RWPE1 (cell line): ENCODE data around the gene RAPGEF5.

Experiments used
- CTCF ChIA-PET: fragments of 350-600 bp; sonication (Branson Sonifier 250); formaldehyde crosslinking; extraction: SDS; loops from one replicate; lab custom pipeline; 2021; lab: Yijun Ruan, JAX
- POLR2A ChIA-PET: fragments of 400-600 bp; formaldehyde crosslinking; extraction: SDS; loops from one replicate; lab custom pipeline; 2020; ENCODE audit warnings: antibody characterized with exemption; ENCODE audit not compliant: low non-redundant PET; lab: Yijun Ruan, JAX
- DNase-seq: peaks from one replicate; pipeline ENCODE4 v3.0.0; 2012; ENCODE audit warnings: low spot score
- H3K27ac ChIP-seq: fragments of 450-650 bp; 2 replicates; pipeline ENCODE4 v1.5.1; 2017
- CTCF ChIP-seq: fragments of 450-650 bp; conservative IDR thresholded peaks from 2 replicates; pipeline ENCODE4 v1.5.1; 2017; ENCODE audit warnings: low read depth, mild to moderate bottlenecking

RAPGEF5 gene

GRCh38 chr7:22326181-22326580 is 30.8 kb downstream of the RAPGEF5 start:
- H3K27ac ChIP-seq: no peak overlapping the region
- CTCF ChIA-PET: interaction anchor here (0.6 to 0.8 kb wide), 3 partner anchors 16 to 137 kb away, joined by 4 to 5 read pairs (median 5); no protein-coding TSS in a partner anchor
- POLR2A ChIA-PET: no interaction called here
- no peak for TF ChIP-seq CTCF
- DNase-seq: no peak

DNA sequence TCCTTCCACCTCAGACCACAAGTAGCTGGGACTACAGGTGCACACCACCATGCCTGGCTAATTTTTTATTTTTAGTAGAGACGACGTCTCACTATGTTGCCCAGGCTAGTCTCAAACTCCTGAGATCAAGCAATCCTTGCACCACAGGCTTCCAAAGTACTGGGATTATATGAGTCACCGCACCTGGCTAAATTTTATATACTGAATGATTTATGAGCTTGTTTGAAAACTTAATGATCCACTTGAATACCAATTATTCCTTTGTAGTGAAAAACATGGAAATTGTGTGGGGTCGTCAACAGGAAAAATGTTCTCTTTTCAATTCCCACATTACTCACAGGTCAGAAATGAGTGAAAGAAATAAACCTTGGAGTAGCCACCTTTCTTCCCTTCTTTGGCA is 31.3 kb downstream of the RAPGEF5 start:
- no peak for DNase-seq
- CTCF ChIA-PET: interaction anchor here (0.6 to 0.8 kb wide), 3 partner anchors 15 to 97 kb away, joined by 4 to 5 read pairs (median 4); no protein-coding TSS in a partner anchor

GRCh38 chr7:22323714-22324113 is 33.2 kb downstream of the RAPGEF5 start:
- POLR2A ChIA-PET: no interaction called here

More for the DNA sequence above, 31.3 kb downstream of the RAPGEF5 start:
- POLR2A ChIA-PET: no interaction called here
- H3K27ac ChIP-seq: no peak overlapping the region
- TF ChIP-seq CTCF: no peak

GRCh38 chr7:22320416-22320815 is 36.5 kb downstream of the RAPGEF5 start:
- CTCF ChIA-PET: interaction anchor here (0.7 to 0.9 kb wide), 2 partner anchors 70 to 1664 kb away, joined by 3 read pairs; no protein-coding TSS in a partner anchor
- DNase-seq: no peak
- no peak overlapping the region for H3K27ac ChIP-seq
- POLR2A ChIA-PET: no interaction called here
- TF ChIP-seq CTCF: no peak

More at GRCh38 chr7:22323714-22324113, 33.2 kb downstream of the RAPGEF5 start:
- CTCF ChIA-PET: no interaction called here
- no peak overlapping the region for H3K27ac ChIP-seq
- TF ChIP-seq CTCF: no peak
- no peak for DNase-seq

DNA sequence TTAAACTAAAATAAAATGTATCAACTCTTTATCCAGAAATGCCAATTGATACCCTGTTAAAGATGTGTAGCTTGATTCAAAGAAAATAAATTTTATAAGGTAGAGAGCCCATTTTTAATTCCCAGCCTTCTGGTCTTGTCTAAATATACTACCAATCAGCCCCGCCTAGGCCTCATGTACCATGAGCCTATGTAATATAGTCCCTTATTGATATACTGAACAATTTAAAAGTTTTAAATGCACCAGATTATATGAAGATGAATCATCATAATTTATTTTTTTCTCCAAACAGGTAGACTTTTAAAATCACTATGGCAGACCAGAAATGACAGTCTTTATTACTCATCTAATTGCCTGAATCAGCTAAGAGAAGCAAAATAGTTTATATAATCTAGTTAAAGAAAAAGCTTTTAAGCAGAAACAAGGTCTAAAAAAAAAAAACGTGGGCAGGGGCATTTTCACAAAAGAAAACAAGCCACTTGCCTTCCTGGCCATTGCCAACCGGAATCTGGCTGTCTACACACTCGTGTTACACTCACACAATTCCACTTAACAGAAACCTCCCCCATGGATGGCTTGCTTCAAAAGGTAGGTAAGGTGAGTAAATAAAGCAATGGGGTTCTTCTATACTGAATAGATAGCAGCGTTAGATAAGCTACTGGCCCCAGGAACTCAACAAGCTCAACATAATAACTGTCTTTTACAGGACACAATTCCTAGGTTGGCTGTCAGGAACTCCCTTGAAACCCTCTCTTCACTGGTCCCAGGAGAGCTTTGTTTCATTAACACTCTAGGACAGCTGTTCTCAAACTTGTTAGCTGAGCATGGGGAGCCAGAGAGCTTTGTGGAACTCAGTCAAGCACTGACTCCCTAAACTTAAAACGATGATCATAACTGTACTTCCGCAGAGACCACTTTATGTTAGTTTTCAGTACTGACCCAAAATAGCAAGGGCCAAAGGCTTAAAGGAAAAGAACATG is 37.2 kb downstream of the RAPGEF5 start:
- no peak for TF ChIP-seq CTCF
- CTCF ChIA-PET: interaction anchor here (0.7 to 0.9 kb wide), 2 partner anchors 70 to 1663 kb away, joined by 3 read pairs; no protein-coding TSS in a partner anchor
- peak; percentile 34 for DNase-seq
- POLR2A ChIA-PET: no interaction called here
- H3K27ac ChIP-seq: no peak overlapping the region

DNA sequence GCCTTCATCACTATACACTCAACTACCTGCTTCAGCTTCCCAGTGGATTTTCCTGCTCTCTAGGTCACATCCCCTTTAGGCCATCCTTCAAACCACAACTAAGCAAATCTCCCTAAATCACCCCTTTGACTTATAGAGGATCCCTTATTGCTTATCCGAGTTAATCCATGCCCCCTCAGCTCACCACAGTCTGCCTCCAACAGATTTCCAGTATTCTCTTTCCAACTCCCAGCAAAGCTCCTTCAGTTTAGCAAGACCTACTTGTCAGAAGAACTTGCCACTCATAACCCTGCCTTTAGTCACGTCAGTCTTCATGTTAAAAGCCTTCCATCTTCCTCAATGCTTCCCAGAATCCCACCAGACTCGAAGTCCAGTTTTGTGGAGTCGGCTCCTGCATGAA is 38.6 kb downstream of the RAPGEF5 start:
- ChIA-PET POLR2A (no interaction called here), CTCF (no interaction called here)
- DNase-seq: no peak
- no peak for TF ChIP-seq CTCF
- no peak overlapping the region for H3K27ac ChIP-seq
